Subcutaneous preadipocyte (primary cell): Measurements from ENCODE around the gene SLC6A5. TPM values are rescaled to one million over a fixed set of nuclear protein-coding genes. Genes with fewer than 3 reads are reported as not detected.

Source experiments
- total RNA-seq: library from RNA; depleted of rRNA; stranded (reverse); fragments of >200 nt; gene quantifications from 2 replicates; pipeline ENCODE4 v1.2.3, GENCODE V29; 2012

Gene SLC6A5
- not detected in 2 replicates for total RNA-seq

GRCh38 chr11:20599221-20600019 is at the start of gene SLC6A5:
TSS of gene SLC6A5 (plus strand) at chr11:20599608. CDS start at chr11:20599673, 65 bp downstream.

GRCh38 chr11:20668844-20669819 is 69.7 kb downstream of the SLC6A5 start, which contains the start of gene NELL1:
TSS of gene NELL1 (plus strand) at chr11:20669586.

Other genes with a start within 250 kb of the SLC6A5 start
- 18.2 and 37.8 TPM in 2 replicates for gene HTATIP2, start 235.9 kb upstream of the SLC6A5 start, total RNA-seq
- 22.0 and 27.0 TPM in 2 replicates for gene PRMT3, start 211.9 kb upstream of the SLC6A5 start, total RNA-seq
- not detected in 2 replicates for gene NELL1, start 70.0 kb downstream of the SLC6A5 start, total RNA-seq